Upper lobe of right lung (tissue), 1 donor: ENCODE data around the gene PPTC7. TPM values are rescaled to one million over a fixed set of nuclear protein-coding genes. Genes with fewer than 3 reads are reported as not detected.
A peak's percentile ranks its signal among the peaks of the same experiment; 100 is the strongest.

Experiments
- ATAC-seq: fragments of 200-7000 bp; cut with Tn5 transposase; one replicate; pipeline ENCODE4 v1.9.1; 2020; ENCODE audit warnings: mild to moderate bottlenecking, moderate library complexity
- DNase-seq: peaks from one replicate; pipeline ENCODE4 v3.0.0-alpha.2; 2020
- H3K27ac ChIP-seq: fragments of 200-600 bp; one replicate; pipeline ENCODE4 v1.8.0; 2022
- H3K27me3 ChIP-seq: fragments of 200-600 bp; one replicate; pipeline ENCODE4 v1.8.0; 2022; ENCODE audit warnings: mild to moderate bottlenecking
- H3K36me3 ChIP-seq: fragments of 200-600 bp; one replicate; pipeline ENCODE4 v1.8.0; 2022
- H3K4me1 ChIP-seq: fragments of 200-600 bp; one replicate; pipeline ENCODE4 v1.8.0; 2022
- H3K4me3 ChIP-seq: fragments of 200-600 bp; one replicate; pipeline ENCODE4 v1.8.0; 2022; ENCODE audit warnings: mild to moderate bottlenecking
- H3K9me3 ChIP-seq: fragments of 200-600 bp; one replicate; pipeline ENCODE4 v1.8.0; 2022
- CTCF ChIP-seq: fragments of 200-600 bp; IDR thresholded peaks from one replicate; pipeline ENCODE4 v1.8.0; 2022; ENCODE audit warnings: antibody characterized with exemption
- intact Hi-C: fragments of 100-400 bp; cut with DNase I; formaldehyde crosslinking; loops from one replicate; pipeline ENCODE4 v1.11.0; 2022
- total RNA-seq: library from RNA; stranded (reverse); fragmentation: NEBNext Ultra II Directional; extraction: Animal tissue kit (Norgen Biotek cat#: 25700); gene quantifications from one replicate; pipeline ENCODE4 v1.2.1, GENCODE V29; 2021
- donor health status: DM: no; HTN: yes; CAD: no; lungs with severe emphysema.

The PPTC7 gene
- total RNA-seq, 1 donor from 2014 or later, result 26.4 TPM

GRCh38 chr12:110501399-110501751 lies 81.7 kb downstream of the PPTC7 start:
- ATAC-seq (peak; percentile 42), DNase-seq (no peak)
- peaks cover 3% of the 10 kb centered on the region for H3K36me3 ChIP-seq
- H3K27ac ChIP-seq, result peak overlapping the region; percentile 91
- no peaks in the 10 kb centered on the region for H3K27me3 ChIP-seq
- no peak for TF ChIP-seq CTCF
- no peaks in the 10 kb centered on the region for H3K9me3 ChIP-seq
- intact Hi-C loops, result no loop called here
- H3K4me1 ChIP-seq, result peaks cover 31% of the 10 kb centered on the region
- H3K4me3 ChIP-seq, result peak overlapping the region; percentile 78

GRCh38 chr12:110498984-110499706 lies 84.0 kb downstream of the PPTC7 start:
- no peak for TF ChIP-seq CTCF
- DNase-seq, result no peak
- intact Hi-C loops, result no loop called here
- Histone ChIP-seq H3K36me3 (peaks cover 26% of the 10 kb centered on the region), H3K9me3 (no peaks in the 10 kb centered on the region), H3K27ac (peak overlapping the region; percentile 20), H3K27me3 (no peaks in the 10 kb centered on the region), H3K4me3 (no peak overlapping the region), H3K4me1 (peaks cover 31% of the 10 kb centered on the region)
- ATAC-seq, result no peak

Other genes starting within 250 kb of the PPTC7 start
- gene ANAPC7, start 179.6 kb downstream of the PPTC7 start, total RNA-seq, result 45.1 TPM
- 238 TPM for gene ARPC3, start 133.0 kb downstream of the PPTC7 start, total RNA-seq
- 25.5 TPM for gene GPN3, start 115.1 kb downstream of the PPTC7 start, total RNA-seq
- 3.1 TPM for gene FAM216A, start 114.5 kb downstream of the PPTC7 start, total RNA-seq
- 99.0 TPM for gene VPS29, start 81.2 kb downstream of the PPTC7 start, total RNA-seq
- 1.8 TPM for gene RAD9B, start 81.0 kb downstream of the PPTC7 start, total RNA-seq
- 30.4 TPM for gene TCTN1, start 30.8 kb upstream of the PPTC7 start, total RNA-seq
- gene HVCN1, start 105.8 kb upstream of the PPTC7 start, total RNA-seq, result 21.3 TPM
- 90.6 TPM for gene PPP1CC, start 159.6 kb upstream of the PPTC7 start, total RNA-seq